ENCODE data around the gene COL11A1.

- no peak for TF ChIP-seq CTCF (IDR thresholded peaks at IDR 0.05)
- no peak for TF ChIP-seq ZFX (IDR thresholded peaks at IDR 0.05; ENCODE audit: borderline replicate concordance)
These were observed 256.7 kb downstream of the COL11A1 start for GRCh38 chr1:102851616-102852015.
